GM23248 (cell line): ENCODE measurements around the gene NSMF.

Experiments
- EZH2 ChIP-seq: fragments of 200-600 bp; sonication (generic); IDR thresholded peaks from 2 replicates; pipeline ENCODE4 v1.6.1; 2018; ENCODE audit warnings: antibody characterized with exemption, mild to moderate bottlenecking; ENCODE audit not compliant: insufficient read depth, poor library complexity, severe bottlenecking
- EZH2phosphoT487 ChIP-seq: fragments of 200-600 bp; sonication (generic); IDR thresholded peaks from 2 replicates; pipeline ENCODE4 v1.6.1; 2018; ENCODE audit warnings: antibody characterized with exemption, moderate library complexity, mild to moderate bottlenecking, low read depth; ENCODE audit not compliant: insufficient read depth

DNA sequence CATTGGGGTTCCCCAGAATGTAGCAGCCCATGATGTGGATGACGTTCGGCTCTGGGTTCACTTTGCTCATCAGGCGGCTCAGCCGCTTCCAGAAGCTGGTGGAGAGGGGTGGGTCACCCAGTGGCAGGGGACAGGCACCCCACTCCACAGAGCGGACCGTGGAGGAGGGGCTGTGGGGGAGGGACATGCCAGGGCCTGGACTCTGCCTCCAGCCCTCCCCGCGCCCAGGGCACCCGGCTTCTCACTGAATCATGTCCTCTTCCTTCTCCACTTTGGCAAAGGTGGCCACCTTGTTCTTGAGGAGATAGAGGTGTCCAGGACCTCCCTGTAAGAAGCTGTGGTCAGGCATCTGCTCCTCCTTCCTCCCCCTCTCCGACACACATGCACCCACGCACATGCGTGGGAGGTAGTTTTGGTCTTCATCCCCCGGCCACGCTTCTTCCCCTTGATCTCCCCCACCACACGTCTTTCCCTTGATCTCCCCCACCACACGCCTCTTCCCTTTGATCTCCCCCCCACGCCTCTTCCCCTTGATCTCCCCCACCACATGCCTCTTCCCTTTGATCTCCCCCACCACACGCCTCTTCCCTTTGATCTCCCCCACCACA lies 9.1 kb downstream of the NSMF start:
- no peak for TF ChIP-seq EZH2
- TF ChIP-seq EZH2phosphoT487, result no peak
